AG04449 (cell line): ENCODE results near the gene FAM43B.

ENCODE experiments used
- CTCF ChIA-PET: fragments of 350-600 bp; formaldehyde crosslinking; extraction: SDS; loops from one replicate; lab custom pipeline; 2021; ENCODE audit warnings: antibody characterized with exemption; lab: Yijun Ruan, JAX
- POLR2A ChIA-PET: fragments of 400-600, 350-600 bp; formaldehyde crosslinking; extraction: SDS; loops from one replicate; lab custom pipeline; 2020; ENCODE audit warnings: antibody characterized with exemption, inconsistent platforms; lab: Yijun Ruan, JAX
- DNase-seq: peaks from one replicate; pipeline ENCODE4 v3.0.0-alpha.2; 2010; ENCODE audit warnings: low read depth, low spot score
- H3K4me3 ChIP-seq: 2 replicates; pipeline ENCODE4 v1.5.1; 2011; ENCODE audit warnings: low read depth, mild to moderate bottlenecking, control low read depth, low read length
- CTCF ChIP-seq: IDR thresholded peaks from one replicate; pipeline ENCODE4 v1.5.1; 2011; ENCODE audit warnings: mild to moderate bottlenecking, moderate library complexity, low read length, control low read depth, inconsistent platforms; ENCODE audit not compliant: insufficient read depth; ENCODE audit errors: missing control alignments

Gene FAM43B

GRCh38 chr1:20594746-20595145 is 42.4 kb downstream of the FAM43B start:
- ChIA-PET CTCF (interaction anchor here (0.9 to 4.9 kb wide), 4 partner anchors 9 to 44 kb away, joined by 3 to 27 read pairs (median 14); partner anchors contain the start of gene PINK1), POLR2A (no interaction called here)
- H3K4me3 ChIP-seq: no peak overlapping the region
- no peak for DNase-seq
- TF ChIP-seq CTCF: no peak

DNA sequence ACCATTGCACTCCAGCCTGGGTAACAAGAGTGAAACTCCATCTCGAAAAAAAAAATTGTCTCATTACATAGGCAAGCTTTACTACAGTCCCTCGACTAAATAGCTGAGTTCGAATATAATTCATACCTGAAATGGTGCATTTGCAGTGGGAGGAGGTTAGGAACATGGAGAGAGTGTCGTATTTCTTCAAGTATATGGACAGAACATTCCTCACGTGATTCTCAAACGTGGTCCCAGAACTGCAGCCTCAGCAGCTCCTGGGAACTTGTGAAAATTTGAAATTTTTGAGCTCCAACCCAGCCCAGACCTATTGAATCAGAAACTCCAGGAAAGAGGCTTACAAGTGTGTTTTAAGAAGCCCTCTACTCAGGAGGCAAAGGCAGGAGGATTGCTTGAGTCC is 43.7 kb downstream of the FAM43B start:
- ChIA-PET POLR2A (no interaction called here), CTCF (interaction anchor here (0.6 to 4.9 kb wide), 3 partner anchors 9 to 37 kb away, joined by 3 to 27 read pairs (median 25); partner anchors contain the start of gene PINK1)
- DNase-seq: no peak
- no peak for TF ChIP-seq CTCF
- H3K4me3 ChIP-seq: no peak overlapping the region

DNA sequence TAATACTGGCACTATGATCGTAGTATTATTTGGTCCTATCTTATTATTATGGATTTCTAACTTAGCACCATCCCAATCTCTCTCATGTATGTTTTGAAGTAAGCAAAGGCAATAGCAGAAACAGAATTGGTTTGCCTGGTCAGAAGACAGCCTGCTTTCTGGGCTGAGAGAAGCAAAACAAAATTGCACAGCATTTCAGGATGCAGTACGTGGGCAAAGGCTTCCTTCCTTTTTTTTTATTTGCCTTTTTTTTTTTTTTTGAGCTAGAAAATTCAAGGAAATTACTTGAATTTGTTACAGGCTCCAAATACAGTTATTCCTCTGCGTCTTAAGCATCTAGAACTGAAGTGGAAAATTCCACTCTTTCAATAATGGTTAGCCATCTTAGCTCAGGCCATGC is 45.3 kb downstream of the FAM43B start:
- TF ChIP-seq CTCF: no peak
- CTCF ChIA-PET: no interaction called here
- no peak for DNase-seq
- no peak overlapping the region for H3K4me3 ChIP-seq
- POLR2A ChIA-PET: no interaction called here

GRCh38 chr1:20600156-20600555 is 47.8 kb downstream of the FAM43B start:
- DNase-seq: no peak
- CTCF ChIA-PET: interaction anchor here (0.8 to 1.8 kb wide), 4 partner anchors 11 to 33 kb away, joined by 4 to 14 read pairs (median 5); partner anchors contain the start of gene PINK1
- TF ChIP-seq CTCF: no peak
- no peak overlapping the region for H3K4me3 ChIP-seq
- POLR2A ChIA-PET: no interaction called here

DNA sequence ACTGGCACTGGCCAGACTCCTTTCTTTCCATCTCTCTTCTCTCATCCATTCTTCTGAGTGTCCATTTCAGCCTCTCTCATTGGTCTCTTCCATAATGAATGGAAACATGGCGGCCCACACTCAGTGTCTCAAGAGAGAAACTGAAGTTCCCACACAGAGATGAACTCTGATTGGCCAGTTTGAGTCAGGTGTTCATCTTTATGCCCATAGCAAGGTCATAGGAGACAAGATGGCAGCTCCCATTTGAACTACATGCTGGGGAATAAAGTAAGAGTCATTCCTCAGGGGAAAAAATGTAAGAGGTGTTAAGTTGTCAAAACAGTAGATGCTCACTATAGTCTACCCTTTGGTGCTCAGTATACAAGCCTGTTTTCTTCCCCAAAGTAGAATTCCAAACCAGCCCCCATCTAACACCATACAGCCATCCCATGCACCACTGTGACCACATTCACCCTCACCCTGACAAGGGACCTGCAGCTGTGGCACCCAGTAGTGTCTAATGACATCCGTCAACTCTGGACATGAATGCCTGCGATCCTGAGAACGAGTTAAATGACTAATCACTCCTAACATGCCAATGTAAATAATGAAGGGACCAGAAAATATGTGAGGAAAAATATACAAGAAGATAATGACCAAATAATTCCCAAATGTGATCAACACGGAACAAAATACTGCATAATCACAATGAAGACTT is 48.9 kb downstream of the FAM43B start:
- ChIA-PET CTCF (interaction anchor here (1.3 to 1.8 kb wide), 3 partner anchors 10 to 32 kb away, joined by 4 to 14 read pairs (median 6); partner anchors contain the start of gene PINK1), POLR2A (no interaction called here)
- H3K4me3 ChIP-seq: no peak overlapping the region
- no peak for TF ChIP-seq CTCF
- no peak for DNase-seq

GRCh38 chr1:20602851-20603450 is 50.6 kb downstream of the FAM43B start:
- TF ChIP-seq CTCF: no peak
- ChIA-PET POLR2A (interaction anchor here (0.6 to 2.3 kb wide), 3 partner anchors 11 to 117 kb away, joined by 3 to 13 read pairs (median 3); partner anchors contain the start of gene CAMK2N1), CTCF (interaction anchor here (1.2 to 2.5 kb wide), 4 partner anchors 13 to 31 kb away, joined by 3 to 10 read pairs (median 8); no protein-coding TSS in a partner anchor)
- DNase-seq: no peak
- H3K4me3 ChIP-seq: no peak overlapping the region
